Epithelial cell of proximal tubule (primary cell): ENCODE data around the gene MYZAP. TPM values are rescaled to one million over a fixed set of nuclear protein-coding genes. Genes with fewer than 3 reads are reported as not detected.

Experiments
- DNase-seq: peaks from one replicate; pipeline ENCODE4 v3.0.0-alpha.2; 2011; ENCODE audit warnings: low read depth
- H3K4me3 ChIP-seq: 2 replicates; pipeline ENCODE4 v1.5.1; 2011; ENCODE audit warnings: low read depth, mild to moderate bottlenecking, low read length
- CTCF ChIP-seq: conservative IDR thresholded peaks from 2 replicates; pipeline ENCODE4 v1.5.1; 2012; ENCODE audit warnings: low read depth, mild to moderate bottlenecking, low read length
- total RNA-seq: library from RNA; depleted of rRNA; stranded (reverse); fragments of >200 nt; gene quantifications from 2 replicates; pipeline ENCODE4 v1.2.3, GENCODE V29; 2015

Gene MYZAP
- total RNA-seq, 1 donor from 2014 or later, result 0.06 TPM

- H3K4me3 ChIP-seq, result no peak overlapping the region
- DNase-seq, result no peak
- TF ChIP-seq CTCF, result no peak
Measured at GRCh38 chr15:57655053-57655452, 63.3 kb downstream of the MYZAP start.

- H3K4me3 ChIP-seq, result no peak overlapping the region
- peak; percentile 18 for TF ChIP-seq CTCF
- no peak for DNase-seq
Measured at GRCh38 chr15:57655809-57656208, 64.1 kb downstream of the MYZAP start.

- no peak overlapping the region for H3K4me3 ChIP-seq
- no peak for TF ChIP-seq CTCF
- no peak for DNase-seq
Measured at GRCh38 chr15:57656434-57656833, 64.7 kb downstream of the MYZAP start.

GRCh38 chr15:57657619-57658018, 65.9 kb downstream of the MYZAP start:
- no peak for TF ChIP-seq CTCF
- no peak overlapping the region for H3K4me3 ChIP-seq
- DNase-seq, result no peak

- no peak for DNase-seq
- no peak overlapping the region for H3K4me3 ChIP-seq
- TF ChIP-seq CTCF, result no peak
Measured at GRCh38 chr15:57662091-57662744, 70.5 kb downstream of the MYZAP start.

- DNase-seq, result no peak
- no peak for TF ChIP-seq CTCF
Measured at GRCh38 chr15:57662802-57663201, 71.1 kb downstream of the MYZAP start.

GRCh38 chr15:57663262-57663661, 71.6 kb downstream of the MYZAP start:
- H3K4me3 ChIP-seq, result no peak overlapping the region
- no peak for TF ChIP-seq CTCF
- no peak for DNase-seq

More at GRCh38 chr15:57662802-57663201, 71.1 kb downstream of the MYZAP start:
- H3K4me3 ChIP-seq, result no peak overlapping the region
